Coronary artery (tissue), 2 donors: Measurements from ENCODE around the gene KDM5B.
"Not testable (repeated sequence)": the region's sequence is repeated elsewhere in the genome, so short reads cannot be mapped to it uniquely, and the experiment has no call there.

Source experiments
- DNase-seq: peaks from one replicate; pipeline ENCODE4 v3.0.0-alpha.2; 2017; ENCODE audit warnings: low spot score
- H3K27ac ChIP-seq, 2 donors: fragments of 200-600 bp; sonication (generic); one replicate each; pipeline ENCODE4 v1.5.1; 2016 to 2019
- H3K4me3 ChIP-seq: fragments of 200-600 bp; sonication (generic); 2 replicates; pipeline ENCODE4 v1.5.1; 2016; ENCODE audit warnings: mild to moderate bottlenecking, moderate library complexity
- CTCF ChIP-seq: fragments of 200-600 bp; sonication (generic); IDR thresholded peaks from one replicate; pipeline ENCODE4 v1.5.1; 2019; ENCODE audit warnings: antibody characterized with exemption

Gene KDM5B

DNA sequence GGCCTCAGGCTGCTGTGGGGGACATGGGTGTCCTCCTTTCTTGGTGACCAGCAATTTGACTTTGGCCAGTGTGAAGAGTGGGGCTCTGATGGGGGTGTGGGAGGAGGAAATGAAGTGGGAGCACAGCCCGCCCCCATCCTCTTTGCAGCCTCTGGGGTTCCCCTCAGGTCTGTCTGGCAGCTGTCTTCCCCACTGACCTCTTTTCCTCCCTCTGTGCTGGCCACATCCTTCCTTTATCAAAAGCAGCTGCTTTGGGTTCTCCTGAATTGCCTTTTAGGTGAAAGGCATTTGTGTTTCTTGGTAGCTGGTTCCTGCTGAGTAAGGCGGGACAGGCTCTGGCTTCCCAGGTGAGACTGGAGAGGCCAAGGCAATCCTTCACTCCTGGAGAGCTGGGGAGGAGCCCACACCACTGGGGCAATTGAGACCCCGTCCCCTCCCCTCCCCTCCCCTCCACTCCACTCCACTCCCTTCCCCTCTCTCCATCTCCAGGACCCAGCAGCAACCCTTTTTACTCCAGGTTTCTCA is 27.4 kb upstream of the KDM5B start:
- no peak for TF ChIP-seq CTCF
- Histone ChIP-seq H3K27ac (no peak overlapping the region), H3K4me3 (no peak overlapping the region)
- no peak for DNase-seq

DNA sequence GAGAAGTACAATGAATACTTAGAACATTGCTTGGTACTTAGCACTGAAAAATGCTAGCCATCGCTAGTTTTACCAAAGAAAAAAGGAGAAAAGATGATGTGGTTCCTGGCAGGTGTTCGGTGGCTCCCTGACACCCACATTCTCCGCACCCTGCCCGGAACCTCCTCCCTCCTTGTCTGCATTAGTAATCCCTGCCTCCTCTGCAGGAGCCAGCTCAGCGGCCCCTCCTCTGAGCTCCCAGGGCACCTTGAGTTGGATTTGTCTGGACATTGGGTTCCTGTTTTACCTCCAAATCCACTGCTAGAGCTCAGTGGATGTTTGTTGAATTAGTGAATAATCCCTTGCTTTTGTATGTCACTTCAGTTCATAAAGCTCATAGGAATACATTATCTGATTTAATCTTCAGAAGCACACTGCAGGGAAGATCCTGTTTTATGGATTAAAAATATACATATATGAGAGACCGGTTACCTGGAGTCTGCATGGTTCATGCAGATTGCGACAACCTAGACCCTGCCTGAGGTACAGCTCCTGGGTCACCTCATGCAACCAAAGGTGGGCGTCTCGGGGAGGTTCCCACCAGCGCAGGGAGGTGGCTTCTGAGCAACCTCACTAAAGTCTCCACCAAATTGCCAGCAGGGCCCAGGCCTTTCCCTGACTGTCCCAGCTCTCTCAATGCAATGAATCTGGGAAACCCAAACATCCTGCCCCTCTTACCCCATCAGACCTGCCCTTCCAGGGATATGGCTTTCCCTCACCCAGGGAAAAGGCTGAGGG is 26.7 kb upstream of the KDM5B start:
- Histone ChIP-seq H3K4me3 (no peak overlapping the region), H3K27ac (no peak overlapping the region)
- no peak for TF ChIP-seq CTCF
- no peak for DNase-seq

DNA sequence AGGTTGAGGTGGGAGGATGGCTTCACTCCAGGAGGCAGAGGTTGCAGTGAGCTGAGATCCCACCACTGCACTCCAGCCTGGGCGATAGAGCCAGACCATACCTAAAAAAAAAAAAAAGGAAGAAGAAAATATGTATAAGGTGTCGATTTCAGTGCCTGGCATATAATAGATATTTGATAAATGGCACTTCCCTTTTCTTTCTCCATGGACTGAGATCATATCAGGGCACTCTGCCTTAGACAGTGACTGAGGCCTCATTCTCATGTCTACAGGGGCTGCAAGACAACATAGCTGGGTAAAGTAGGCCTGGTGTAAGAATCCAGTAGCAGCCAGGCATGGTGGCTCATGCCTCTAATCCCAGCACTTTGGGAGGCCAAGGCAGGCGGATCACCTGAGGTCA is 23.7 kb upstream of the KDM5B start:
- no peak overlapping the region for H3K27ac ChIP-seq
- TF ChIP-seq CTCF: no peak
- H3K4me3 ChIP-seq: no peak overlapping the region
- DNase-seq: no peak

- H3K27ac ChIP-seq, DNase-seq, H3K4me3 ChIP-seq: not testable (repeated sequence)
These were observed 21.0 kb upstream of the KDM5B start for GRCh38 chr1:202829223-202829622.

DNA sequence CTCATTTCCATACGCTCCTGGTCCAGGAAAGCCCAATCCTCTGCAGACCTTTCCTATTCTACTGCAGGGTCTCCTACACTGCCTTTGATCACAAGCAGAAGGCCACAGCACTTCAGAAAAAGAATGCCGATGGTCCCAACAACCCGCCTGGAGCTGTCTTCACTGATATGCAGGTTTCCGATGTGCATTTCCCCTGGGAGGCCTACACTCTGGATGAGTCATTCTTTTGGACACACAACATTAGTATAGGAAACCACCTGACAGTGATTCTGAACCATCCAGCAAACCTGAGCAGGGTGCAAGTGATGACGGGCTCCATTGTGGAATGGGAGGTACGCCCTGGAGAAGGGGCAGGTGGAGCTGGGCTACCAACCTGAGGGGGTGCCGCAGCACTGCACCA is 17.5 kb upstream of the KDM5B start:
- DNase-seq: no peak
- no peak for TF ChIP-seq CTCF
- Histone ChIP-seq H3K4me3 (no peak overlapping the region), H3K27ac (no peak overlapping the region)

DNA sequence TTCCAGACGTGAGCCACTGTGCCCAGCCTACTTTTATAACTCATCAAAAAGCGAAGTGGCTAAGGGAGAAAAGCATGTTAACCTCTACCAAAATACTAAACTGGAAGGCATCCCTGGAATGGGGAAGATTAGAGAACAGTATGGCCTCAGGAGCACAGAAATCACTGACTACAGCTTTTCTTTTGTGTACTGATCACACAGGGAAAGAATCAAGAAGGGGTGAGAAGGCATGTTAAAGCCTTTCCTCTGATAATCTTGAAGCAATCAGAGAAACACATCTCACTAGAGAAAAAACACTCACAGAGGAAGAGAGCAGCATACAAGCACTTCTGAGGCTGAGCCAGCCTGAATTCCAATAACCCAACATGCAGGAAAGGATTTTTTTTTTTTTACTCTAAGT is 13.2 kb upstream of the KDM5B start:
- Histone ChIP-seq H3K27ac (no peak overlapping the region), H3K4me3 (no peak overlapping the region)
- DNase-seq: no peak
- TF ChIP-seq CTCF: no peak

- Histone ChIP-seq H3K4me3 (no peak overlapping the region), H3K27ac (no peak overlapping the region)
- no peak for TF ChIP-seq CTCF
- DNase-seq: no peak
These were observed 10.6 kb upstream of the KDM5B start for GRCh38 chr1:202818819-202819218.
